Nephron progenitor cell (in vitro differentiated cells): Measurements from ENCODE around the gene TMEM250.

Source experiments
- DNase-seq: peaks from one replicate; pipeline ENCODE4 v3.0.0; 2021
- H3K27ac Mint-ChIP-seq: 2 replicates; pipeline ENCODE4 v1.8.0; 2021; ENCODE audit warnings: mild to moderate bottlenecking, moderate library complexity, mixed read lengths
- H3K27me3 Mint-ChIP-seq: 2 replicates; pipeline ENCODE4 v1.8.0; 2021; ENCODE audit warnings: mild to moderate bottlenecking, low read depth, mixed read lengths; ENCODE audit not compliant: poor library complexity
- H3K36me3 Mint-ChIP-seq: 2 replicates; pipeline ENCODE4 v1.8.0; 2021; ENCODE audit warnings: low read depth, mixed read lengths
- H3K4me1 Mint-ChIP-seq: 2 replicates; pipeline ENCODE4 v1.8.0; 2021; ENCODE audit warnings: mixed read lengths
- H3K4me3 Mint-ChIP-seq: 2 replicates; pipeline ENCODE4 v1.8.0; 2021; ENCODE audit warnings: mild to moderate bottlenecking, moderate library complexity, mixed read lengths
- H3K9me3 Mint-ChIP-seq: 2 replicates; pipeline ENCODE4 v1.8.0; 2021; ENCODE audit warnings: mild to moderate bottlenecking, moderate library complexity, mixed read lengths
- CTCF ChIP-seq: fragments of 200-600 bp; sonication (generic); IDR thresholded peaks from 2 replicates; pipeline ENCODE4 v1.5.0; 2021; ENCODE audit warnings: antibody characterized with exemption

TMEM250 gene

GRCh38 chr9:136114610-136115009 is 4.1 kb downstream of the TMEM250 start:
- Mint-ChIP-seq H3K4me3 (no peak overlapping the region), H3K27me3 (no peaks in the 10 kb centered on the region), H3K27ac (peak overlapping the region; percentile 48)

GRCh38 chr9:136112541-136112940 is 6.1 kb downstream of the TMEM250 start:
- no peak for DNase-seq
- Mint-ChIP-seq H3K9me3 (no peaks in the 10 kb centered on the region), H3K4me3 (no peak overlapping the region), H3K27ac (no peak overlapping the region), H3K4me1 (peaks cover 24% of the 10 kb centered on the region), H3K36me3 (peaks cover 6% of the 10 kb centered on the region), H3K27me3 (peaks cover 8% of the 10 kb centered on the region)
- TF ChIP-seq CTCF: no peak

More at GRCh38 chr9:136114610-136115009, 4.1 kb downstream of the TMEM250 start:
- Mint-ChIP-seq H3K36me3 (peaks cover 6% of the 10 kb centered on the region), H3K4me1 (peaks cover 20% of the 10 kb centered on the region), H3K9me3 (no peaks in the 10 kb centered on the region)
- TF ChIP-seq CTCF: no peak
- no peak for DNase-seq

GRCh38 chr9:136111910-136112309 is 6.8 kb downstream of the TMEM250 start:
- DNase-seq: no peak
- no peak overlapping the region for H3K27ac Mint-ChIP-seq
- no peak overlapping the region for H3K4me3 Mint-ChIP-seq
- H3K9me3 Mint-ChIP-seq: no peaks in the 10 kb centered on the region
- TF ChIP-seq CTCF: no peak
- H3K4me1 Mint-ChIP-seq: peaks cover 29% of the 10 kb centered on the region
- peaks cover 8% of the 10 kb centered on the region for H3K27me3 Mint-ChIP-seq
- H3K36me3 Mint-ChIP-seq: peaks cover 6% of the 10 kb centered on the region

- H3K4me1 Mint-ChIP-seq: peaks cover 29% of the 10 kb centered on the region
- DNase-seq: no peak
- TF ChIP-seq CTCF: no peak
- H3K9me3 Mint-ChIP-seq: no peaks in the 10 kb centered on the region
- no peak overlapping the region for H3K4me3 Mint-ChIP-seq
- peaks cover 6% of the 10 kb centered on the region for H3K36me3 Mint-ChIP-seq
- peaks cover 12% of the 10 kb centered on the region for H3K27me3 Mint-ChIP-seq
- no peak overlapping the region for H3K27ac Mint-ChIP-seq
Measured at GRCh38 chr9:136111190-136111589, 7.5 kb downstream of the TMEM250 start.

GRCh38 chr9:136110082-136111061 is 8.3 kb downstream of the TMEM250 start:
- Mint-ChIP-seq H3K36me3 (peaks cover 6% of the 10 kb centered on the region), H3K4me3 (peak overlapping the region; percentile 65), H3K27ac (no peak overlapping the region), H3K4me1 (peaks cover 36% of the 10 kb centered on the region), H3K9me3 (no peaks in the 10 kb centered on the region), H3K27me3 (peaks cover 12% of the 10 kb centered on the region)
- no peak for DNase-seq
- no peak for TF ChIP-seq CTCF
